Activated CD4-positive, CD25-positive, alpha-beta regulatory T cell treated with anti-CD3 and anti-CD28 coated beads, Interleukin-2, amount 50 U/mL, for 16 hours (primary cell): ENCODE data around the gene GLI3.

Source experiments
- DNase-seq: peaks from one replicate; pipeline ENCODE4 v3.0.0-alpha.2; 2020; ENCODE audit warnings: low read depth, low spot score

The GLI3 gene

DNA sequence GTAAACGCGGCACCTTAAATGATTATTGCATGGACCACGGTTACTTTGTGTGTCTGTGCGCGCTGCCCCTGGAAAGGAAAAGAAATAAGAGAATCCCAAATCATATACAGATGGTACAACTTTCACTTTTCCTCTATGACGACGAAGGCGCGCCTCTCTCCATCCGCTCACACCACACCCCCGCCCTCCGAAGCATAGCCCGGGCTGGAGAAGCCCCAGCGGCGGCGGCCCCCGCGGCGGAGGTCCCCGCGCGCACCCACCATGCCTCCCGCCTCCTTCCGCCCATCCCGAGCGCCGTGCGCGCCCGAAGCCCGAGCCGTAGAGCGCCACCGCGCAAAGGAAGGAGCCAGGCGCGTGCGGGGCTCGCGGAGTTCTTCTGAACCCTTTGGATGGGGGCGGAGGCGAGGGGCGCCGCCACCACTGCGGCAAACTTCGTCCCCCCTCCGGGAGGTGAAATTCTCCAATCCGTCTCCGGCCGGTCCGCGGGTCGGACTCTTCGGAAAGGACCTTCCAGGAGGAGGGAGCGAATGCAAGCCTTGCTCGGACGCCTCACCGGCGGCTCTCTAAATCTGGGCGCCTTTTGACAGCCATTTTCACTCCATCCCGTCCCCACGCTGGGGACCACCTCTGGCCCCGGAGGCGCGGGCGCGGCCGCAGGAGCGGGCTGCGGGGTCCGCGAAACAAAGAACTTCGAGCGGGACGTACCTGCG, 588 bp downstream of the GLI3 start:
- DNase-seq, result no peak

DNA sequence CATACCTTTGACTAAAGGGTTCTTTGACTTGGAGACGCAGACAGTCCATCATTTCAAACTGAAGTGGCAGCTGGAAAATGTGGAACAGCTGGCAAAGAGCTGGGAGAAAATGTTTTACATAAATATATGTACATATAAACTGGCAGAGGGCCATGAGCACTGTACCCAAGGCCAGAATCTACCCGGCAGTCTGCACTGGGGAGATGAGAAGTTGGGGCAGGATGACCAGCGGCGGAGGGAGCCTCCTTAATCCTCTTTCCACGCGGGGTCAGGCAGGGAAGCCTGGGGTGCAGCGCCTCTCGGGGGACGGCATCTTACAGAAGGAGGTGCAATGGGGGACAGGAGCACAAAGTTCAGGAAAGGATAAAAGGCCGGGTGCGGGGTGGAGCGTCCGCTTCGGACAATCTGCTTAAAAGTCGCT, 1.3 kb downstream of the GLI3 start:
- no peak for DNase-seq

DNA sequence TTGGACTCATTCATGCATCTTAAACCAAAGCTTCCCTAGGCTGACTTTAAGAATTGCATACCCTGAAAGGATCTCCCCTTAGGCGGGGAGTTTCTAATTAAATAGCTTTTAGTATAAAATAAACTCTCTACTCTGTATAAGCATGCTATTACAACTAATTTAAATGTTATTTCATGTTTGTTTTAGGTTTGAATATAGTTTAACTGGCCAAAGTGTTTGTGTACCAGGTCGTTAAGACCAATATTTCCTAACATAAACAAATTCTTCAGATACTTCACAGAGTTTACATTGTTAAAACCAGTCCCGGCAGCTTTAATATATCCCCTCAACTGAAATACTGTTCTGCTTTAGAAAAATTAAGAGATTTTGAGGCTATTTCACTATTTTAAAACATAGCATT, 2.3 kb downstream of the GLI3 start:
- no peak for DNase-seq

DNA sequence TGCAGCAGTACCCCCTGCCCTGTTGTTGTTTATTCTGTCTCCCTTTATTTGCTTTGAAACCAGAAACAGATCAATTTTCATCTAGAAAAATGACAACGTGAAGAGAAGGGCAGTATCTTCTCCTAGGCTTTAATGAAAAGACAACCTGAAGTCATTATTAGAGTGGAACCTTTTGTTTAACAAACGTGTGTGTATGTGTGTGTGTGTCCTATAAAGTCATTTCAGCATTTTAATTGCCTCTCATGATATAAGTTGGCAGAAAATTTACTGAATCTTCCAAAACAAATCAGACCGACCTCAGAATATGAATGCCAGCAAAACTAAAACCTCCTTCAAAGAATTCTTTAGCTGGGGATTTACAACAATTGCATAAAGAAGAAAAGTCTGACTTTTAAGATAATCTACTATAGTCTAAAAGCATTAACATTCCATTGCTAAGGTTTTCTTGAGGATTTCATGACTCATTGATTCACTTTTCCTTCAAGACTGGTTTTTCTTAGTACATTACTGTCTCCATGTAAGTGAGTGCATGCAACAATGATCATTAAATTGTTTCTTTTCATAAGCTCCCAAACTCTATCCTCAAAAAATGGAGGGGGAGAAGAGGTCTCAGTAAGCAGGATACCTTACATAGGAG, 3.2 kb downstream of the GLI3 start:
- DNase-seq, result no peak

DNA sequence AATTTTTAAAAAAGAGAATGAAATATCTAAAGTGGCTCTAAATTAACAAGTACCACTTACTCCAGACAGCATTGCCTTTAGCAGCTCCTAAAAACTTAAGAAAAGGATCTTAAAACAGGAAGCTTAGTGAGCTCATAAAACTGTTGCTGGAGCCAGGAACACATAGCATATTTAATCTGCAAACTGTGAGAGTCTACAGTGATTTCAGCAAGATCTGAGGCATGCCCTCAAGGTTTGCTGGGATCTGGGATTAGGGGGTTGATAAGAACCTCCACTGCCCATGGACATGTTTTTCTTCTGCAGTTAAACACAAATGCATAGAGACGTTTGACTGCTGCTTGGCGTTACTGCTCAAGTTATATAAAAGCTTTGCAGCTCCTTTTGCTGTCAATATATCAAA, 3.8 kb downstream of the GLI3 start:
- no peak for DNase-seq

DNA sequence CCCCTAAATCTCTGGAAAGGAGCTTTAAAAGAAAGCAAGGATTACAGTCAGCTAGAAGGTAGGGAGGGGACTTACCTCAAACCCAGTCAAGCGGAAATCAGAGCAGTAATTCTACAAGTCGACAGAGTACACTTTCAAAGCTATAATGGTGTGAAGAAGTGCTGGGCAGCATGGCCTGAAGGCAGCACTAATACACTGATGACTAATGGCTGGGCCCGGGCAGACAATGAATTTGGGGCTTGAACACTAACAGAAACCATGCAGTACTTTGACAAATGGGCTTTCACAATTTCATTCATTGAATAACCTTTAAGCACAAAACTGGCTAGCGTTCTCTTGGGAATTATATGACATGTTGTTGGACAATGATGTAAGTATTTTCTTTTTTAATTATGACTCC, 4.7 kb downstream of the GLI3 start:
- no peak for DNase-seq

DNA sequence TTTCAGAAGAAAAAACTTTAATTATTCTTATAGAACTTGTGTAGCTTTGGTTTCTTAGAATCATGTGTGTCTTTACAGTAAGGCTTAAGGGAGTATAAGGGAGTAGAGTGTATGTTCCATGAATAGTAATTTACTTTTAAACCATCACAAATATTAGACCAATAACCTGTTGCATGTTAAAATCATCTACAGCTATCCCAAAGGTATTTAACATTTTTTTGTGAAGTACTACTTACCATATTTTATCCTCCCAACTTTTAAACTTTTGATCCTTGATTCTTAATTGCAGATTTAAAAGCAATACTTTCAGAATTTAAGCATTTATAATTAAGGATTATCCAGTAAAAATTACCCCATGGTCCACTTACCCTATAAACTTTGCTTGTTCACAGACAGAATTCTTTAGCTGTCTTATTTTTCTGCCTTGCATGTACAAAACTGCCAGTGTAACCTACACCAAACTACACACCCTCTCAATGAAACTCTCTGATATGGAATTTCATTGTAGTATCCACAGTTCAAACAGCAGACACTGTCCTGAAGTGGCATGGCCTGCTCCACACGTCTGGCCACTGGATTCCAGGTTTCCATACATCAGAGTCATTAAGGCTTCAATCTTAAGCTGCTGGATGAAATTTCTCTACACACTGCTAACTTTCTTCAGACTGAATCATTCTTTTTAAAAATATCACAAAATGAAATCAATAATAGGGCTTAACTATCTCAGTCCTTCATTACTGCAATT, 5.8 kb downstream of the GLI3 start:
- no peak for DNase-seq

DNA sequence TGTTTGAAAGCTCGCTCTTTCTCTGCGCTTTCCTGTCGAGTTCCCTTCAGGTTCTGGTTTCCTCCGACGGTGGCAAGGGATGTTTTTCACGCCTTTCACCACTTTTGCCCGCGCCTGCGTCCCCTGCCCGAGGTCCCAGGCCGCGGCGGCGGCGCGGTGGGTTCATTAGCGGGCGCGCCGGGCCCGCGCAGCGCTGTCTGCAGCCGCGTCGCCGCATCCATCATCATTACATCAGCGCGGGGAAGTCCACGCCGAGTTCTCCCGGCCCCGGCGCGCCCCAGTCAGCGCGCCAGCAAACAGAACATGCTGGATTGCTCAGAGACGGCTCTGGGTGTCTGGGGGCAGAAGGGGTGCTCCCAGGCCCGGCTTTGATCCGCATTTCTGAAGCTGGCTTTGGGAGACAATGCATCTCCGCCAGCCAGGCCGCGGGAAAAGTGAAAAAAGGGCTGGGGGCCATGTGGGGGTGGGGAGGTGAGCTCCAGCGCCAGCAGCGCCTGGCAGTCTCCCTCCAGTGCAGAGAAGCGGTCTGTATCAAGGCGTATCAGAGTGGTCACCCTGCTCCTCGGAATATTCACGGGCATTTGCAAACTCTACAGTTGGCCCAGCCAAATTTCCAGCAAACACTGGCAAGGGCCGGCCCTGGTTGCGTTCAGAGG, 8.9 kb downstream of the GLI3 start:
- no peak for DNase-seq

DNA sequence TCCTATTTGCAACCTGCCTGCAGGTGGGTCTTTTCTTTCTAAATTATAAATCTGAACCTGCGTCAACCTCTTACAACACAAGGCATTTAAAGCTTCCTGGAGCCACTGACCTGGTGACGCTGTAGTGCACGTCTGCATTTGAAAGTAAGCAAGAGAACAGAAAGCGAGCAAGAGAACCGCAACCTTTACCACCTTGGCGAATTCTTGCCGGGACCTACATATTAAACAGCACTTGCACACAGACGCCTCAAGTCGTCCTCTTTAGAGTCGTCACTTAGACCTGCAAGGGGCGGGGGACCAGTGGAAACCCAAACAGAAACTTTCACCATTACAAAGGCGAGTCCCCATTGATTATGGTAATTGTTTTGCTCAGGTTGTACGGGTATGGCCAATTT, 9.5 kb downstream of the GLI3 start:
- DNase-seq, result no peak

DNA sequence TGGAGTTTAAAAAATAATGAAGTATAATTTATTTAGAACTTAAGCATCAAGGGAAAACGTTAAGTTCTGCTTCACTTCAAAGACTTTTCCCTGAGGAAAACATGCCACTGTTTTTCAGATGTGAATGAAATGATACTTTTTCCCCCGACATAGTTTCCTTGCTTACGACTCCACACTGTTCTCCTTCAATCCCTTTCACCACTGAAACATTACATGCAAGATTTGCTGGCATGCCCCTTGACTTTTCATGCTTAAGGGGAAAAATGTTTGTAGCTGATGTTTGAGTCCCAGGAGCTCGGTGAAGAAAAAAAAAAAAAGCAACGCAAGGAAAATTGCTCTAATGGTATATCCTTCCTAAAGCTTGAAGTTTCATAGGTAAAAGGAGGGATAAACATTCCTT, 10.0 kb downstream of the GLI3 start:
- no peak for DNase-seq

DNA sequence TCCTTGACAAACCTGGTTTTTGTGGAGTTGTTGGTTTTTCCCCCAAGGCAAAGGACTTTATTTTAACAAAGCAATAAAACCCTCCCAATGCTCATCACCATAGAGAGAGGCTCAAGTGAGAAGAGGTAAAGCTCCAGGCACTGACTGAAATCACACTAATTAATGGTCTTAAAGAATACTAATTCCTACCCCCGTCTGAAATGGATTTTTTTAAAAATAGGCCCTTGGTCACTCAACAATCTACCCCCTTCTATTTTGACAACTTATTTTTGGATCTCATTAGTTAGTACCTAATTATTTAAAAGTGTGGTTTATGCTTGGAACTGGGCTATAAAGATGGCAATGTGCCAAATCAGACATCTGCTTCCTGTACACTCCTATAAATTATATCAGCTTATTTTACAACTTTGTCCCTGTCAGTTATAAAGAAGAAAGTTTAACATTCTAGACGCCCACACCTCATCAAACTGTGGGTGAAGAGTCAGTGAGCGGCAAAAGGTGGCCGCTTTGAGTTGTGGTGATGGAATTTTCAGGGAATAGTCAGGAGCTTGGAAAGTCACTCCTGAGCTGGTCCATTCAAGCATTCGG, 10.6 kb downstream of the GLI3 start:
- no peak for DNase-seq

DNA sequence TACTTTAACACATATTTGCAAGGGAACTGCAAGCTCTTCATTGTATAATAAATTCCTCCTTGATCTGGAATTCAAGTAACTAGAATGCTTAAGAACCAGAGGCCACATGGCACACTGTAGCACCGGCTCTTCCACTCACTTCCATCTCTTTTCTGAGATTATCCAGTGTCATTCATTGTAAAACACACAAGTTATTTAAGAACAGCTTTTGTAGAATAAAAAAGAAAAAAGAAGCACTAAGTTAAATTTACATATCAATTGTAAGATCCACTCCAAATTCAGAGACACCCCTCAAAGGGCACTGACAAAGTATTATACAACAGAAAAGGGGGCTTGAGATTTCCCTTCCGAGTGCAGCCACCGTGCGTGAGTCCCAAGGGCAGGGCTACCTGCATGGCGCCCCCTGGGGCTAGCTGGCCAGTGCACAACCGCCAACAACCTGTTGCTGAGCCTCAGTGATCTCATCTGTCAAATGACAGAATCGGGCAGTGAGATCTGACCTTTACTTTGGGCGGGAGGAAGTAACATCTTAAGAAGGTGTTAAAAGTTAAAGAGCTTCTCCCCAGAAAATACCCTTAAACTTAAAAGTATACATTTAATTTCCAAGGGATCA, 12.5 kb downstream of the GLI3 start:
- DNase-seq, result no peak

DNA sequence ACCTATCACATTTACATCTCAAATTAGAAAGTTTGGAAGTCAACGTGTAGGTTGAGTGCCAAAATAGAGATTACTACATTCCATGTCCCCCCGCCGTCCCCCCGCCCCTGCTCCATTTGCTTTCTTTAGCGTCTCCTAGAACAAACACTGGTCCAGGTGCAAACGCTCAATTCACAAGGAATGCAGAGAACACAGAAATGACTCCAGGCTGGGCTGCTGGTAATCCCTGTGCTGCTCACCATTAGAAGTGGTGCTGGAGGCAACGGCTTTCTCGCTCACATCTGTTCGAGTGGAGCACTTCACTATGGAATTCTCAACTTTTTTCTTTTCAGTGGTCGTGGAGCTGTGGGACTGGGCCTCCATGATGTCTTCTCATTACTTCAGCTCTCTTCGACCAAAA, 14.1 kb downstream of the GLI3 start:
- no peak for DNase-seq

DNA sequence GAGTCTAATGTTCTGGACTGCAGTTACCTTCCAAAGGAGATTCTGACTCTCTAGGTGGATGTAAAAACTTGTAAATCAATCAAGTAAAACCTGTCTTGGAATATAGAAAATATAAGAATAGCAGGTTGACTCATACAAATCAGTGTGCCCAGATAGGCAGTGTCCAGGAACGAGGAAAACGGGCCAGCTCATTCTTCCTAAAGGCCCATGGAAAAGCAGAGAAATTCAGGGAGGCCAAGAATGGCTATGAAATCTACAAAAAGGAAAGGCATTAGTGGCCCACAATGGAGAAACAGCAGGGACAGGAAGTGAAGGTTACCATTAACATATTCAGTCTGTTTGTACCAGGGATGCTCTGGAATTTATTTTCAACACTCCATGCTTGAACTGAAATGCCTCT, 14.9 kb downstream of the GLI3 start:
- no peak for DNase-seq

DNA sequence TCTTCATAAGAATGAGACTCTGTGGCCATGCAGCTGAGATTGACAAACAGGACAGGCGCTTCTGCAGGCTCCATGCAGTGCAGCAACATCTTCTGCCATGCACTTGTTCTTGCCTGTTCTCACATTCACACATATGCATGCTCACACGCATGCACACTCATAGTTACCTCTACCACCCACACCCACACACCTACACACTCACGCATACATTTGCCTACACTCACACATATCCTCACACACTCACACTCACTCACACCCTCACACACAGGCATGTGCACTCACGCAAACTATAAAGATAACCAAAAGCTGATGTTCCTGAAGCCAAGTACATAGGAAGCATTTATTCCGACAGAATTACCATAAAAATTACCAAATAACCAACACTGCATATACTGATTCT, 15.7 kb downstream of the GLI3 start:
- DNase-seq, result no peak

DNA sequence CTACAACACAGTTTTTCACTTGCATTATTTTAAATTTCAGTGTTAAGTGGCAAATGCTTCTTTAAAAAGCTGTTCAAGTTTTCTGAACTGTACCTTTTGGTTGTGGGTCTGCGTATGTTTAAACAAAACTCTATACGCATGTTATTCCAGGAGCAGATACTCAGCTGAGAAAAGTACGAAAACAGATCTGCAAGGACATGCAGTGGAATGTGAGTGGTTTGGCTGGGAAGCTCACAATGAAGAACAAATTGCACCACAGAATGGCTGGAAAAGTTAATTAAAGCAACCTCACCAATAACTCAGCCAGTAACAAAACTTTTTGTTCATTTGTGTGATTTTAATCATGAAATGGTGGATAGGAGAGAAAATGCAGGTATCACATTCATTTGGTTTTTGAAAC, 17.6 kb downstream of the GLI3 start:
- no peak for DNase-seq

DNA sequence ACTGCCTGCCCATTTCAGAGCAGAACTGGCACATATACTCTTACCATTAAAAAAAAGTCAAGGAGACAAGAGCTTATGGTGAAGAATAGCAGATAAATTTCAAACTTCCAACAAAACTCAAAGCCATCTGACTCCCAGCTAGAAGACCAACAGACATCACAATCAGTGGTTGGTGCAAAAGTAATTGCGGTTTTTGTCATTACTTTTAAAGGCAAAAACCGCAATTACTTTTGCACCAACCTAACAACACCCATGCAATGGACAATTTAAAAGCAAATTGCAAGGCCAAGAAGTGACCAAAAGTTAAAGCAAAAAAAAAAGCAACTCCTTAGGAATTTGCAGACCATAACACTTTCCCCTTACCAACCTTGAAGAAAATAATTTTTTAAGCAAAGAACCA, 18.8 kb downstream of the GLI3 start:
- DNase-seq, result no peak

DNA sequence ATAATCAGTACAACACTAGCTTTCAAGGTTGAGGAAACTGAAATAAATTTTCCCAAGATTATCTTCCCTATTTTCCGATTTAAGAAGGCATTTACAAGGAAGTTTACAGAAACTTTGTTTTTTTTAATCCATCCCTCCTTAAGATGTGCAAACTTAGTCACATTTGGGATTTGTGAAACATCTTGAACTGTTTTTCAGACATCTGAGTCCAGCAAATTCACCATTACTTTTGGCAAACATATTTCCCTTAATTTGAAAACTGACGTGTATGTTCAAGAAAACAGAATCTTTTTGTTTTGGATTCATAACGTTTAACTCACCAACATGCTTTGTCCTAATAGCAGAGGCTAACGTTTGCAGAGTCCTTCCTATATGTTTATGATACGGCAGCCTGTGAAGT, 19.5 kb downstream of the GLI3 start:
- DNase-seq, result no peak

DNA sequence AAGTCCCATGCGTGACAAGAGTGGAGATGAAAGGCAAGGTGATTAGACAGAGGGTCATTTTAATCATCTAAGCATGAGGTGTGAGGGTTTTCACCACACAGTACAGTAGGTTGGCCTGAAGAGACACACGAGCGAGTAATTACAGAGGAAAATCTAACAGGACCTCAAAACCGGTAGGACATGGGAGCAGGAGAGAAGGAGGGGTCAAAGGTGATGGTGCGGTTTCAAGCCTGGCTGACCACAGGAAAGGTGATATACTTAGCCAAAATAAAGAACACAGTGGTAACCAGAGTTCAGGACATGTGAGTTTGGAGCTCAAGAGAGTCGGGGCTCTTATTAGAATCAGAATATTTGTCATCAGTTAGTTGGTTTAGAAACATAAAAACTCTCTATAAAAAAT, 20.0 kb downstream of the GLI3 start:
- no peak for DNase-seq

DNA sequence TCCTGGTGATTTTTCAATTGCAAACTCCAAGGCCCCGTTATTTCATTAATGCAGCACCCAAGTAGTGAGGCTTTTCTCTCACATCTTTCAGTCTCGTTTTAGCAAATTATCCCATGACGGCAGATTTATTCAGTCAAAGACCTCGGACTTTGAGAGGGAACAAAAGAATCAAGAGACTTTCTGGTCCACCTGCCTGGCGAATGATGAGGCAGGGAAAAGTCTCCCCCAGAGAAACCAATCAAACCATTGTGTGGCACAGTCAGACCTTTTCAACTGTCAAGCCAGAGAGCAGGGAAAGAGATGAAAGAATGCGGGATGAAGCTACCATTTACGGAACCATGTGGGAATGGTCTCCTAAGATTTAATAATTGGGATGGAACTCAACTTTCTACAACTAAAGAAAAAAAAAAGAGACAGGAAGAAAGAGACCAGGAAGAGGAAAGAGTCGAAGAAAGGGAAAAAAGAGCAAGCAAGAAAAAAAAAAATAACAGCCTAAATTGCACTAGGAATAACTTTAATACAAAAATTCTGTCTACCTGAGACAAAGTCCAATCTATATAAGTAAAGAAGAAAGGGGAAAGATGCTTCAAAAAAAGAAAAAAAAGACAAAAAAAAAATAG, 22.8 kb downstream of the GLI3 start:
- DNase-seq, result no peak

DNA sequence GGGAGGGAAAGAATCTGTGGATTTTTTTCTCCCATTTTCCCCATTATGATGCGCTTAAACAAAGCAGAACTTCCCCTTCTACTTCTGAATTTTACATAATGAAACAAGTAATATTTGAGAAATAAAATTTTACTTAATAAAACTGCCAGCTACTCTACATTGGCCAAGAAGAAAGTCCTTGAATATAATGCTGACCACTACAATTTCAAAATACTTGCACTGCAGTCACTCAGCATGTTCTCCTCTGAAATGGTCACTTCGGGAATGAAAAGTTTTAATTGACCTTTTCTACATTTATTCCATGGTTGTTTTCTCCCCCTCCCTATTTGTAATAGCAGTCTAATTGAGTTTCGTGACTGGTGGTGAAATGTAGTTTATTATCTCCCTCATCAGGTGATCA, 23.9 kb downstream of the GLI3 start:
- no peak for DNase-seq
